Pancreas (tissue), 10 donors: Measurements from ENCODE around the gene SPATS2L. TPM values are rescaled to one million over a fixed set of nuclear protein-coding genes. Genes with fewer than 3 reads are reported as not detected.
A peak's percentile ranks its signal among the peaks of the same experiment; 100 is the strongest.

Source experiments
- ATAC-seq, 4 donors: fragments of 200-7000 bp; cut with Tn5 transposase; one replicate each; pipeline versions ENCODE4 v1.8.0 to v1.9.1; 2020; ENCODE audit warnings: mild to moderate bottlenecking in 4 of 4, moderate library complexity in 4 of 4
- DNase-seq, 6 donors: peaks; one replicate each; pipeline ENCODE4 v3.0.0-alpha.2; 2020
- FAIRE-seq: peaks from 2 replicates; lab custom pipeline; 2012; peaks lifted over from hg19 to GRCh38; lab: Jason Lieb, UNC
- H3K27ac ChIP-seq, 4 donors: fragments of 200-600 bp; sonication (generic); 1 replicate in 3 of 4; 2 replicates in 1 of 4; pipeline versions ENCODE4 v1.5.0 to v1.8.0; 2020
- H3K27me3 ChIP-seq, 4 donors: fragments of 200-600 bp; one replicate each; pipeline ENCODE4 v1.8.0; 2021
- H3K36me3 ChIP-seq, 3 donors: fragments of 200-600 bp; sonication (generic) in 1 of 3; one replicate each; pipeline versions ENCODE4 v1.5.0 to v1.8.0; 2020 to 2021
- H3K4me1 ChIP-seq, 3 donors: fragments of 200-600 bp; one replicate each; pipeline ENCODE4 v1.8.0; 2021
- H3K4me3 ChIP-seq, 4 donors: fragments of 200-600 bp; sonication (generic) in 2 of 4; one replicate each; pipeline versions ENCODE4 v1.5.0 to v1.8.0; 2020 to 2021
- H3K9me3 ChIP-seq, 4 donors: fragments of 200-600 bp; one replicate each; pipeline ENCODE4 v1.8.0; 2021
- CTCF ChIP-seq, 4 donors: fragments of 200-600 bp; sonication (generic) in 3 of 4; IDR thresholded peaks; one replicate each; pipeline versions ENCODE4 v1.5.0 to v1.8.0; 2021; ENCODE audit warnings: antibody characterized with exemption in 4 of 4
- WGBS, 2 donors: extraction: QIAGEN DNeasy Blood & Tissue Kit; methylation state at CpG; one replicate each; pipeline ENCODE4 v1.1.7; 2013; 5-methylcytosine and 5-hydroxymethylcytosine counted together
- intact Hi-C, 3 donors: fragments of 100-400 bp; cut with DNase I; formaldehyde crosslinking; loops; one replicate each; pipeline versions ENCODE4 v1.11.1 to v1.14.2; 2022
- polyA plus RNA-seq, 2 donors: library from polyadenylated mRNA; stranded (reverse); fragments of 200-250 nt; gene quantifications; one replicate each; pipeline ENCODE4 v1.2.3, GENCODE V29; 2013
- total RNA-seq, 6 donors: library from RNA; stranded (reverse); fragmentation: NEBNext Ultra II Directional in 4 of 6; extraction: Animal tissue kit (Norgen Biotek cat#: 25700) in 4 of 6; gene quantifications; one replicate each; pipeline versions ENCODE4 v1.2.1 to v1.2.4, GENCODE V29; 2021 to 2023
- donor health status: healthy with polysubstance abuse.
- donor health status: DM: no; HTN: no; CAD: no; lungs with moderate emphysema.
- donor health status: DM: no; HTN: no; CAD: no.
- donor health status: control.
- donor health status: control.
- donor health status: Bipolar disorder and iron deficiency.
- donor health status: DM: yes; HTN: yes; CAD: no.
- donor health status: DM: no; HTN: no; CAD: no.
- donor health status: DM: no; HTN: no; CAD: no.
- donor health status: DM: yes; HTN: yes; CAD: no.

Gene SPATS2L
- total and polyA plus RNA-seq, 8 donors, result 28.8 to 87.0 (median 40.8) TPM

GRCh38 chr2:200351815-200352214 lies 45.3 kb downstream of the SPATS2L start:
- no peaks in the 10 kb centered on the region for H3K9me3 ChIP-seq
- ATAC-seq (no peak), DNase-seq (no peak), FAIRE-seq (no peak)
- peak overlapping the region in 1 of 4 donors; percentile 41 for H3K27ac ChIP-seq
- TF ChIP-seq CTCF (IDR thresholded peaks at IDR 0.05), result no peak
- intact Hi-C loops, result no loop called here
- WGBS, 2 donors, result 65 to 66% methylated on average over 2 of the region's 2 CpGs
- no peak overlapping the region for H3K4me3 ChIP-seq
- peaks cover 0 to 11% (median 0%) of the 10 kb centered on the region in 3 donors for H3K4me1 ChIP-seq
- H3K36me3 ChIP-seq, result no peaks in the 10 kb centered on the region
- H3K27me3 ChIP-seq, result no peaks in the 10 kb centered on the region

- ATAC-seq (peak; percentile 53 to 73 (median 71)), DNase-seq (no peak), FAIRE-seq (no peak)
- Histone ChIP-seq H3K27ac (peak overlapping the region in 2 of 4 donors; percentile 10 to 41), H3K4me3 (no peak overlapping the region), H3K9me3 (no peaks in the 10 kb centered on the region), H3K36me3 (no peaks in the 10 kb centered on the region), H3K27me3 (no peaks in the 10 kb centered on the region), H3K4me1 (peaks cover 0 to 11% (median 0%) of the 10 kb centered on the region in 3 donors)
- TF ChIP-seq CTCF (IDR thresholded peaks at IDR 0.05), result no peak
- WGBS, 2 donors, result 56 to 67% methylated on average over 1 of the region's 1 CpG
- intact Hi-C loops, result no loop called here
Measured at GRCh38 chr2:200352636-200353035, 46.1 kb downstream of the SPATS2L start.

- no peaks in the 10 kb centered on the region for H3K36me3 ChIP-seq
- H3K9me3 ChIP-seq, result no peaks in the 10 kb centered on the region
- 69 to 76% methylated on average over 3 of the region's 3 CpGs for WGBS, 2 donors
- intact Hi-C loops, result no loop called here
- peak overlapping the region in 2 of 4 donors; percentile 10 to 41 for H3K27ac ChIP-seq
- H3K4me3 ChIP-seq, result no peak overlapping the region
- no peaks in the 10 kb centered on the region for H3K27me3 ChIP-seq
- ATAC-seq (peak in 1 of 4 donors; percentile 37), FAIRE-seq (no peak), DNase-seq (no peak)
- no peak for TF ChIP-seq CTCF (IDR thresholded peaks at IDR 0.05)
- H3K4me1 ChIP-seq, result peaks cover 0 to 11% (median 0%) of the 10 kb centered on the region in 3 donors
Measured at GRCh38 chr2:200353120-200353519, 46.6 kb downstream of the SPATS2L start.

GRCh38 chr2:200353874-200354273 lies 47.4 kb downstream of the SPATS2L start:
- whole genome bisulfite sequencing, 2 donors, result 76 to 79% methylated on average over 2 of the region's 2 CpGs
- peaks cover 0 to 11% (median 0%) of the 10 kb centered on the region in 3 donors for H3K4me1 ChIP-seq
- intact Hi-C loops, result no loop called here
- no peak for ATAC-seq
- no peaks in the 10 kb centered on the region for H3K9me3 ChIP-seq
- no peaks in the 10 kb centered on the region for H3K27me3 ChIP-seq
- FAIRE-seq, result no peak
- H3K36me3 ChIP-seq, result no peaks in the 10 kb centered on the region
- TF ChIP-seq CTCF (IDR thresholded peaks at IDR 0.05), result no peak
- no peak for DNase-seq
- peak overlapping the region in 2 of 4 donors; percentile 10 to 41 for H3K27ac ChIP-seq
- H3K4me3 ChIP-seq, result no peak overlapping the region
